Kidney (tissue), 22 donors: Measurements from ENCODE around the gene PSMB11. TPM values are rescaled to one million over a fixed set of nuclear protein-coding genes. Genes with fewer than 3 reads are reported as not detected.
A peak's percentile ranks its signal among the peaks of the same experiment; 100 is the strongest.

Experiments
- DNase-seq, 5 donors: peaks; one replicate each; pipeline ENCODE4 v3.0.0-alpha.2; 2013 to 2020
- FAIRE-seq: peaks from 2 replicates; lab custom pipeline; 2012; peaks lifted over from hg19 to GRCh38; lab: Jason Lieb, UNC
- H3K27ac ChIP-seq, 2 donors: one replicate each; pipeline ENCODE4 v1.7.0; 2013; ENCODE audit warnings: low read depth in 2 of 2, low read length in 2 of 2, inconsistent platforms in 1 of 2
- H3K27me3 ChIP-seq: one replicate; pipeline ENCODE4 v1.7.1; 2013; ENCODE audit warnings: low read length, inconsistent platforms; ENCODE audit not compliant: control insufficient read depth, insufficient read depth
- H3K36me3 ChIP-seq, 3 donors: one replicate each; pipeline versions ENCODE4 v1.7.0 to v1.7.1; 2013; ENCODE audit warnings: low read length in 3 of 3, control low read depth in 1 of 3, inconsistent platforms in 1 of 3; ENCODE audit not compliant: insufficient read depth in 3 of 3, control insufficient read depth in 2 of 3
- H3K4me1 ChIP-seq, 3 donors: one replicate each; pipeline versions ENCODE4 v1.7.0 to v1.7.1; 2013; ENCODE audit warnings: low read length in 3 of 3, inconsistent platforms in 1 of 3, low read depth in 1 of 3; ENCODE audit not compliant: control insufficient read depth in 2 of 3, insufficient read depth in 2 of 3
- H3K4me3 ChIP-seq, 3 donors: one replicate each; pipeline versions ENCODE4 v1.7.0 to v1.8.1; 2013; ENCODE audit warnings: low read length in 3 of 3, control low read depth in 1 of 3, inconsistent platforms in 1 of 3
- H3K9ac ChIP-seq, 3 donors: one replicate each; pipeline versions ENCODE4 v1.7.0 to v1.7.1; 2013; ENCODE audit warnings: low read length in 3 of 3, control low read depth in 1 of 3, inconsistent platforms in 1 of 3
- H3K9me3 ChIP-seq, 3 donors: one replicate each; pipeline versions ENCODE4 v1.7.0 to v1.7.1; 2013; ENCODE audit warnings: low read length in 3 of 3, control low read depth in 1 of 3, inconsistent platforms in 1 of 3; ENCODE audit not compliant: control insufficient read depth in 2 of 3, insufficient read depth in 1 of 3
- intact Hi-C: fragments of 100-400 bp; cut with DNase I; formaldehyde crosslinking; loops from one replicate; pipeline ENCODE4 v1.11.1; 2022
- long read RNA-seq, 10 donors: library from polyadenylated mRNA in 1 of 10; unstranded in 1 of 10; transcript quantifications; one replicate each; pipeline ENCODE4 v2.0.0 and lab custom pipeline, GENCODE V29; 2021 to 2026
- polyA plus RNA-seq: library from polyadenylated mRNA; stranded (reverse); fragments of 350-450 nt; fragmentation: Illumina TruSeq; extraction: RNeasy Lipid Tissue Mini Kit (QIAGEN cat#74804); gene quantifications from one replicate; pipeline ENCODE4 v1.2.3, GENCODE V29; 2014; ENCODE audit warnings: low read depth, low replicate concordance; ENCODE audit not compliant: insufficient read depth
- total RNA-seq: library from RNA; stranded (reverse); fragmentation: NEBNext Ultra II Directional; extraction: Animal tissue kit (Norgen Biotek cat#: 25700); gene quantifications from one replicate; pipeline ENCODE4 v1.2.1, GENCODE V29; 2021
- TF ChIP-seq, protein P1 (sequence below): IDR thresholded peaks from 3 replicates; pipeline ENCODE4 v1.5.1; 2012; ENCODE audit warnings: mild to moderate bottlenecking, moderate library complexity, borderline replicate concordance; ENCODE audit not compliant: insufficient read depth; ENCODE audit errors: extremely low read depth
- donor health status: control.
- donor health status: control.
- donor health status: control.
- donor health status: control.
- donor health status: control.
- donor health status: DM: yes; HTN: yes; CAD: no.
- donor health status: Normal renal cell carcinoma (clear cell type).

PSMB11 gene, protein sequence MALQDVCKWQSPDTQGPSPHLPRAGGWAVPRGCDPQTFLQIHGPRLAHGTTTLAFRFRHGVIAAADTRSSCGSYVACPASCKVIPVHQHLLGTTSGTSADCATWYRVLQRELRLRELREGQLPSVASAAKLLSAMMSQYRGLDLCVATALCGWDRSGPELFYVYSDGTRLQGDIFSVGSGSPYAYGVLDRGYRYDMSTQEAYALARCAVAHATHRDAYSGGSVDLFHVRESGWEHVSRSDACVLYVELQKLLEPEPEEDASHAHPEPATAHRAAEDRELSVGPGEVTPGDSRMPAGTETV
- not detected for total RNA-seq
- not detected for polyA plus RNA-seq
- long read RNA-seq, donor 1, result 0 reads
- long read RNA-seq, donor 2, result 0 reads
- long read RNA-seq, donor 3, result 0 reads
- long read RNA-seq, donor 4, result 0 reads
- long read RNA-seq, donor 5, result 0 reads
- long read RNA-seq, donor 6, result 0 reads
- long read RNA-seq, donor 7, result 0 reads
- long read RNA-seq, donor 8, result 0 reads
- long read RNA-seq, donor 9, result 0 reads
- long read RNA-seq, donor 10, result 0 reads

- Histone ChIP-seq H3K27me3 (no peaks in the 10 kb centered on the region), H3K9ac (no peak within 1 kb of the TSS), H3K27ac (no peak within 1 kb of the TSS), H3K4me1 (peaks cover 0 to 2% (median 0%) of the 10 kb centered on the region in 3 donors), H3K36me3 (no peaks in the 10 kb centered on the region), H3K9me3 (no peaks in the 10 kb centered on the region), H3K4me3 (no peak within 1 kb of the TSS)
- no peak for FAIRE-seq
- DNase-seq, result no peak
- TF ChIP-seq, protein P1, sequence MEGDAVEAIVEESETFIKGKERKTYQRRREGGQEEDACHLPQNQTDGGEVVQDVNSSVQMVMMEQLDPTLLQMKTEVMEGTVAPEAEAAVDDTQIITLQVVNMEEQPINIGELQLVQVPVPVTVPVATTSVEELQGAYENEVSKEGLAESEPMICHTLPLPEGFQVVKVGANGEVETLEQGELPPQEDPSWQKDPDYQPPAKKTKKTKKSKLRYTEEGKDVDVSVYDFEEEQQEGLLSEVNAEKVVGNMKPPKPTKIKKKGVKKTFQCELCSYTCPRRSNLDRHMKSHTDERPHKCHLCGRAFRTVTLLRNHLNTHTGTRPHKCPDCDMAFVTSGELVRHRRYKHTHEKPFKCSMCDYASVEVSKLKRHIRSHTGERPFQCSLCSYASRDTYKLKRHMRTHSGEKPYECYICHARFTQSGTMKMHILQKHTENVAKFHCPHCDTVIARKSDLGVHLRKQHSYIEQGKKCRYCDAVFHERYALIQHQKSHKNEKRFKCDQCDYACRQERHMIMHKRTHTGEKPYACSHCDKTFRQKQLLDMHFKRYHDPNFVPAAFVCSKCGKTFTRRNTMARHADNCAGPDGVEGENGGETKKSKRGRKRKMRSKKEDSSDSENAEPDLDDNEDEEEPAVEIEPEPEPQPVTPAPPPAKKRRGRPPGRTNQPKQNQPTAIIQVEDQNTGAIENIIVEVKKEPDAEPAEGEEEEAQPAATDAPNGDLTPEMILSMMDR, result no peak
- intact Hi-C loops, result no loop called here
Observed at GRCh38 chr14:23042162-23042965, at the start of gene PSMB11. Gene PSMB11 (plus strand): TSS chr14:23042212. CDS start chr14:23042226, 14 bp downstream.

DNA sequence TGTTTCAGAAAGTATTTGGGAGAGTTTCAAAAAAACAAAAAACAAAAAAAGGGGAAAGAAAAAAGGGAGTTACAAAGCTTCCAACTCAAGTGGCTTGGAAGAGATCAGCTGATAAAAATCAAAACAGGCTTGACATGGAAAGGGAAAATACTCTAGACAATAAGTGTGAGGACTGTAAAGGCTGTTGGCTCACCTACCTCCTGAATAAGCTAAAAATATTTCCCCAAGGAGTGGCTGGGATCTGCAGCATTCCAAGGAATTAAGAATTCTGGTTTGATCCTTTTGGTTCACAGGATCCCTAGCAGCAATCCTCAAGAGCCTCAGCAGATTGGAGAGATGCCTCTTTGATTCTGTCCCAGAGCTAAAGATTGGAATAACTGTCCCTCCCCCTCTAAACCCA is 48.5 kb upstream of the PSMB11 start:
- Histone ChIP-seq H3K36me3 (no peaks in the 10 kb centered on the region), H3K27me3 (no peaks in the 10 kb centered on the region), H3K4me1 (peaks cover 0 to 6% (median 4%) of the 10 kb centered on the region in 3 donors), H3K4me3 (no peak overlapping the region), H3K9me3 (no peaks in the 10 kb centered on the region), H3K27ac (no peak overlapping the region), H3K9ac (no peak overlapping the region)
- DNase-seq (no peak), FAIRE-seq (no peak)
- intact Hi-C loops, result no loop called here
- TF ChIP-seq, protein P1, result no peak

GRCh38 chr14:22994762-22995275 is 47.2 kb upstream of the PSMB11 start:
- intact Hi-C loops, result no loop called here
- Histone ChIP-seq H3K36me3 (no peaks in the 10 kb centered on the region), H3K27ac (no peak overlapping the region), H3K9ac (no peak overlapping the region), H3K9me3 (no peaks in the 10 kb centered on the region), H3K4me3 (no peak overlapping the region), H3K27me3 (no peaks in the 10 kb centered on the region), H3K4me1 (peaks cover 0 to 6% (median 4%) of the 10 kb centered on the region in 3 donors)
- peak; percentile 58 to 80 (median 76) for DNase-seq
- TF ChIP-seq, protein P1, result peak; percentile 46
- FAIRE-seq, result no peak
